HepG2 (cell line): Measurements from ENCODE around the gene SIGMAR1. TPM values are rescaled to one million over a fixed set of nuclear protein-coding genes. Genes with fewer than 3 reads are reported as not detected.

ENCODE experiments used
- AGO2 ChIP-seq: fragments of 200-400 bp; formaldehyde crosslinking; optimal IDR thresholded peaks from 2 replicates; pipeline ENCODE3; 2017; ENCODE audit warnings: mild to moderate bottlenecking, low read depth, low read length, moderate library complexity
- CREB1 ChIP-seq, 2 experiments: fragments of 450-650 bp in 1 of 2; IDR thresholded peaks; 2 replicates each; pipeline ENCODE4 v1.6.1; 2016 to 2017; ENCODE audit warnings: control low read depth in 1 of 2, mild to moderate bottlenecking in 1 of 2, missing compliant biosample characterization in 1 of 2, missing genetic modification characterization in 1 of 2
- DDIT3 ChIP-seq: sonication (generic); formaldehyde crosslinking; IDR thresholded peaks from 2 replicates; pipeline ENCODE4 v1.4.0; 2020; ENCODE audit warnings: mild to moderate bottlenecking, missing genetic modification reagents
- E2F1 ChIP-seq: sonication (generic); formaldehyde crosslinking; IDR thresholded peaks from 2 replicates; pipeline ENCODE4 v1.5.0; 2020; ENCODE audit warnings: missing genetic modification reagents
- GABPA ChIP-seq, 2 experiments: IDR thresholded peaks; 2 replicates each; pipeline ENCODE4 v1.6.1; 2011 to 2016; ENCODE audit warnings: low read depth in 2 of 2, low read length in 1 of 2, missing biosample characterization in 1 of 2, missing genetic modification characterization in 1 of 2
- HMG20B ChIP-seq: conservative IDR thresholded peaks from 2 replicates; pipeline ENCODE4 v1.6.1; 2016; ENCODE audit warnings: missing genetic modification reagents, missing compliant biosample characterization
- HNRNPH1 ChIP-seq: fragments of 200-400 bp; formaldehyde crosslinking; optimal IDR thresholded peaks from 2 replicates; pipeline ENCODE3; 2017; ENCODE audit warnings: mild to moderate bottlenecking, low read depth, low read length
- HOXA5 ChIP-seq: sonication (generic); formaldehyde crosslinking; IDR thresholded peaks from 2 replicates; pipeline ENCODE4 v1.4.0; 2020; ENCODE audit warnings: missing genetic modification reagents
- JUNB ChIP-seq: sonication (generic); formaldehyde crosslinking; IDR thresholded peaks from 2 replicates; pipeline ENCODE4 v1.8.0; 2022; ENCODE audit warnings: missing genetic modification reagents, mild to moderate bottlenecking, borderline replicate concordance
- MTA1 ChIP-seq: sonication (generic); formaldehyde crosslinking; IDR thresholded peaks from 2 replicates; pipeline ENCODE4 v1.4.0; 2020; ENCODE audit warnings: missing genetic modification reagents, mild to moderate bottlenecking, borderline replicate concordance
- MZF1 ChIP-seq: sonication (generic); formaldehyde crosslinking; IDR thresholded peaks from 2 replicates; pipeline ENCODE4 v1.8.1; 2023; ENCODE audit warnings: mild to moderate bottlenecking, missing genetic modification reagents, borderline replicate concordance
- NFE2L1 ChIP-seq: sonication (generic); formaldehyde crosslinking; IDR thresholded peaks from 2 replicates; pipeline ENCODE4 v1.4.0; 2020; ENCODE audit warnings: missing genetic modification reagents, mild to moderate bottlenecking, borderline replicate concordance
- SETDB1 ChIP-seq: sonication (generic); formaldehyde crosslinking; IDR thresholded peaks from 2 replicates; pipeline ENCODE4 v1.5.1; 2020; ENCODE audit warnings: missing genetic modification reagents, mild to moderate bottlenecking, borderline replicate concordance
- SOX13 ChIP-seq, 3 experiments: fragments of 450-650 bp in 1 of 3; sonication (generic) in 1 of 3; formaldehyde crosslinking in 1 of 3; IDR thresholded peaks in 2 of 3; conservative IDR thresholded peaks in 1 of 3; 2 replicates each; pipeline versions ENCODE4 v1.5.0 to v1.6.1; 2016 to 2020; ENCODE audit warnings: antibody characterized with exemption in 1 of 3, mild to moderate bottlenecking in 1 of 3, missing compliant biosample characterization in 1 of 3, missing genetic modification reagents in 1 of 3, moderate library complexity in 1 of 3
- ZNF598 ChIP-seq: sonication (generic); formaldehyde crosslinking; IDR thresholded peaks from 2 replicates; pipeline ENCODE4 v1.5.1; 2020; ENCODE audit warnings: mild to moderate bottlenecking, missing genetic modification reagents, borderline replicate concordance
- ZNF737 ChIP-seq: sonication (generic); formaldehyde crosslinking; IDR thresholded peaks from 2 replicates; pipeline ENCODE4 v1.5.0; 2020; ENCODE audit warnings: missing genetic modification reagents, mild to moderate bottlenecking, borderline replicate concordance
- ZNF746 ChIP-seq: sonication (generic); formaldehyde crosslinking; IDR thresholded peaks from 2 replicates; pipeline ENCODE4 v1.8.0; 2022; ENCODE audit warnings: mild to moderate bottlenecking, missing genetic modification reagents
- polyA plus RNA-seq, 8 experiments: library from polyadenylated mRNA; depleted of rRNA in 3 of 8; stranded (reverse) in 7 of 8; unstranded in 1 of 8; fragments of >200 nt; fragmentation: Illumina TruSeq in 4 of 8; extraction: Trizol in 4 of 8; gene quantifications; 2 replicates each; pipeline versions ENCODE4 v1.2.1 to v1.2.3, GENCODE V29; 2011 to 2016; ENCODE audit warnings: low read depth in 4 of 8, missing spikeins in 1 of 8, mixed read lengths in 1 of 8; ENCODE audit not compliant: insufficient read depth in 1 of 8
- total RNA-seq, 5 experiments: library from RNA; depleted of rRNA; stranded (reverse); fragments of >200 nt; fragmentation: Illumina TruSeq; extraction: Trizol; gene quantifications; 2 replicates each; pipeline ENCODE4 v1.2.3, GENCODE V29; 2016; ENCODE audit warnings: low read depth in 1 of 5
- TF ChIP-seq, protein P1 (sequence below): sonication (generic); formaldehyde crosslinking; IDR thresholded peaks from 2 replicates; pipeline ENCODE4 v1.9.0; 2022; ENCODE audit warnings: low read depth, missing genetic modification reagents
- TF ChIP-seq, protein P2 (sequence below): sonication (generic); formaldehyde crosslinking; IDR thresholded peaks from 2 replicates; pipeline ENCODE4 v1.4.0; 2020; ENCODE audit warnings: missing genetic modification reagents, borderline replicate concordance

The SIGMAR1 gene
- total and polyA plus RNA-seq, 2 of the 13 experiments (the other 11 are each of a cell fraction or from before 2014, with no cell fraction given): 38.9 to 60.8 TPM

GRCh38 chr9:34651876-34652601 lies 14.5 kb upstream of the SIGMAR1 start, which contains the start of gene IL11RA (continued):
- TF ChIP-seq, protein P1, sequence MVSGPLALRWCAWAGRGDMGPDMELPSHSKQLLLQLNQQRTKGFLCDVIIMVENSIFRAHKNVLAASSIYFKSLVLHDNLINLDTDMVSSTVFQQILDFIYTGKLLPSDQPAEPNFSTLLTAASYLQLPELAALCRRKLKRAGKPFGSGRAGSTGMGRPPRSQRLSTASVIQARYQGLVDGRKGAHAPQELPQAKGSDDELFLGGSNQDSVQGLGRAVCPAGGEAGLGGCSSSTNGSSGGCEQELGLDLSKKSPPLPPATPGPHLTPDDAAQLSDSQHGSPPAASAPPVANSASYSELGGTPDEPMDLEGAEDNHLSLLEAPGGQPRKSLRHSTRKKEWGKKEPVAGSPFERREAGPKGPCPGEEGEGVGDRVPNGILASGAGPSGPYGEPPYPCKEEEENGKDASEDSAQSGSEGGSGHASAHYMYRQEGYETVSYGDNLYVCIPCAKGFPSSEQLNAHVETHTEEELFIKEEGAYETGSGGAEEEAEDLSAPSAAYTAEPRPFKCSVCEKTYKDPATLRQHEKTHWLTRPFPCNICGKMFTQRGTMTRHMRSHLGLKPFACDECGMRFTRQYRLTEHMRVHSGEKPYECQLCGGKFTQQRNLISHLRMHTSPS (CRISPR knock-in tag): peak; percentile 81
- TF ChIP-seq, protein P2, sequence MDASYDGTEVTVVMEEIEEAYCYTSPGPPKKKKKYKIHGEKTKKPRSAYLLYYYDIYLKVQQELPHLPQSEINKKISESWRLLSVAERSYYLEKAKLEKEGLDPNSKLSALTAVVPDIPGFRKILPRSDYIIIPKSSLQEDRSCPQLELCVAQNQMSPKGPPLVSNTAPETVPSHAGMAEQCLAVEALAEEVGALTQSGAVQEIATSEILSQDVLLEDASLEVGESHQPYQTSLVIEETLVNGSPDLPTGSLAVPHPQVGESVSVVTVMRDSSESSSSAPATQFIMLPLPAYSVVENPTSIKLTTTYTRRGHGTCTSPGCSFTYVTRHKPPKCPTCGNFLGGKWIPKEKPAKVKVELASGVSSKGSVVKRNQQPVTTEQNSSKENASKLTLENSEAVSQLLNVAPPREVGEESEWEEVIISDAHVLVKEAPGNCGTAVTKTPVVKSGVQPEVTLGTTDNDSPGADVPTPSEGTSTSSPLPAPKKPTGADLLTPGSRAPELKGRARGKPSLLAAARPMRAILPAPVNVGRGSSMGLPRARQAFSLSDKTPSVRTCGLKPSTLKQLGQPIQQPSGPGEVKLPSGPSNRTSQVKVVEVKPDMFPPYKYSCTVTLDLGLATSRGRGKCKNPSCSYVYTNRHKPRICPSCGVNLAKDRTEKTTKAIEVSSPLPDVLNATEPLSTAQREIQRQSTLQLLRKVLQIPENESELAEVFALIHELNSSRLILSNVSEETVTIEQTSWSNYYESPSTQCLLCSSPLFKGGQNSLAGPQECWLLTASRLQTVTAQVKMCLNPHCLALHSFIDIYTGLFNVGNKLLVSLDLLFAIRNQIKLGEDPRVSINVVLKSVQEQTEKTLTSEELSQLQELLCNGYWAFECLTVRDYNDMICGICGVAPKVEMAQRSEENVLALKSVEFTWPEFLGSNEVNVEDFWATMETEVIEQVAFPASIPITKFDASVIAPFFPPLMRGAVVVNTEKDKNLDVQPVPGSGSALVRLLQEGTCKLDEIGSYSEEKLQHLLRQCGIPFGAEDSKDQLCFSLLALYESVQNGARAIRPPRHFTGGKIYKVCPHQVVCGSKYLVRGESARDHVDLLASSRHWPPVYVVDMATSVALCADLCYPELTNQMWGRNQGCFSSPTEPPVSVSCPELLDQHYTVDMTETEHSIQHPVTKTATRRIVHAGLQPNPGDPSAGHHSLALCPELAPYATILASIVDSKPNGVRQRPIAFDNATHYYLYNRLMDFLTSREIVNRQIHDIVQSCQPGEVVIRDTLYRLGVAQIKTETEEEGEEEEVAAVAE (CRISPR knock-in tag): peak; percentile 43; the same call in 1 of the 2 replicates
- peak; percentile 70; the same call in 1 of the 2 replicates for TF ChIP-seq ZNF737 (CRISPR knock-in tag)
- peak; percentile 73; the same call in 1 of the 2 replicates for TF ChIP-seq MTA1 (CRISPR knock-in tag)
- no peak for TF ChIP-seq SETDB1 (CRISPR knock-in tag)
- TF ChIP-seq NFE2L1 (CRISPR knock-in tag): no peak
- 0 out of 2 replicates have a peak, but pooled peaks have one; percentile 7 for TF ChIP-seq HMG20B (CRISPR knock-in tag)
- no peak for TF ChIP-seq DDIT3 (CRISPR knock-in tag)
- peak; percentile 98 for TF ChIP-seq AGO2
- peak; percentile 56; the same call in 1 of the 2 replicates for TF ChIP-seq CREB1 (IDR thresholded peaks at IDR 0.05)
- peak; percentile 74 for TF ChIP-seq CREB1 (CRISPR knock-in tag; IDR thresholded peaks at IDR 0.05)
- TF ChIP-seq ZNF598: no peak
- TF ChIP-seq HNRNPH1: peak; percentile 30
- TF ChIP-seq SOX13 (IDR thresholded peaks at IDR 0.05): no peak
- TF ChIP-seq SOX13 (CRISPR knock-in tag; conservative IDR thresholded peaks at IDR 0.05 in 1 of 2, IDR thresholded peaks at IDR 0.05 in 1 of 2): no peak; a peak in 2 of 4 replicates
- peak; percentile 77; the same call in 1 of the 2 replicates for TF ChIP-seq ZNF746 (CRISPR knock-in tag)
- TF ChIP-seq JUNB: no peak
- TF ChIP-seq E2F1 (CRISPR knock-in tag): peak; percentile 29; the same call in 1 of the 2 replicates
- peak; percentile 94 for TF ChIP-seq HOXA5 (CRISPR knock-in tag)
- no peak for TF ChIP-seq MZF1 (CRISPR knock-in tag)
- TF ChIP-seq GABPA (IDR thresholded peaks at IDR 0.05; ENCODE audit: low read depth, low read length): no peak
- peak; percentile 87 for TF ChIP-seq GABPA (CRISPR knock-in tag; IDR thresholded peaks at IDR 0.05; ENCODE audit: low read depth)
